ENCODE measurements around the gene IRAK2. TPM values are rescaled to one million over a fixed set of nuclear protein-coding genes. Genes with fewer than 3 reads are reported as not detected.
"Not testable (repeated sequence)": the region's sequence is repeated elsewhere in the genome, so short reads cannot be mapped to it uniquely, and the experiment has no call there.

IRAK2 gene
- total and polyA plus RNA-seq, 2 experiments from 2014 or later, result 2.5 to 3.7 TPM

DNA sequence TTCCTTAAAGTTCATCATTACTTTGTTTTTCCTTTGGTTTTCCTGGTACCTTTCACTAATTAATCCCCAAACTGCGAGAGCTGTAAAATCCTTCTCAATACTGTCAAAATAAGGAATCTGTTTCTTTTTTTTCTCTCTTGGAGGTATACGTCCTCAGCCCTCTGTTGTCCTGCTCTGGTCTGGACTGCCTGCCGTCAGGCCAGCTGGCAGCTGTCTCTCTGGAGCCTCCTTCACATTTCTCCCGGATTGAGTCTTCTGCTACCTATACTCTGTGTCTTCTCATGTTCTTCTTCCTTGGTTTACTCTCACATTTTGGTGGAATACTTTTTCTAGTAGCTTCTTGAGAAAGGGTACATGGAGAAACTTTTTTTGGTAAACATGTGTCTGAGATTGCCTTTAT lies 97.3 kb downstream of the IRAK2 start:
- peaks cover 31% of the 10 kb centered on the region for H4K20me1 ChIP-seq (ENCODE audit: insufficient read depth, poor library complexity, severe bottlenecking)
- 91% methylated on average over 4 of the region's 4 CpGs for WGBS (ENCODE audit: low lambda C conversion rate, missing lambda C conversion rate)
- no peak for DNase-seq (ENCODE audit: low spot score)
- peaks cover 5% of the 10 kb centered on the region for H3K4me1 ChIP-seq (ENCODE audit: insufficient read depth)
- H3K4me3 ChIP-seq, result no peak overlapping the region
- no peaks in the 10 kb centered on the region for H3K27me3 ChIP-seq
- H3K36me3 ChIP-seq (replicated peaks; ENCODE audit: insufficient read depth, low read depth), result peaks cover 4% of the 10 kb centered on the region
- no peak overlapping the region for H3K4me2 ChIP-seq
- H3K9me2 ChIP-seq (replicated peaks; ENCODE audit: insufficient read depth), result no peaks in the 10 kb centered on the region
- no peaks in the 10 kb centered on the region for H3K9me3 ChIP-seq (ENCODE audit: low read depth)
- H2AFZ ChIP-seq, result no peak overlapping the region
- no peak for TF ChIP-seq EZH2phosphoT487 (IDR thresholded peaks at IDR 0.05; ENCODE audit: low read depth, severe bottlenecking, unreplicated experiment)
- TF ChIP-seq, protein P1, sequence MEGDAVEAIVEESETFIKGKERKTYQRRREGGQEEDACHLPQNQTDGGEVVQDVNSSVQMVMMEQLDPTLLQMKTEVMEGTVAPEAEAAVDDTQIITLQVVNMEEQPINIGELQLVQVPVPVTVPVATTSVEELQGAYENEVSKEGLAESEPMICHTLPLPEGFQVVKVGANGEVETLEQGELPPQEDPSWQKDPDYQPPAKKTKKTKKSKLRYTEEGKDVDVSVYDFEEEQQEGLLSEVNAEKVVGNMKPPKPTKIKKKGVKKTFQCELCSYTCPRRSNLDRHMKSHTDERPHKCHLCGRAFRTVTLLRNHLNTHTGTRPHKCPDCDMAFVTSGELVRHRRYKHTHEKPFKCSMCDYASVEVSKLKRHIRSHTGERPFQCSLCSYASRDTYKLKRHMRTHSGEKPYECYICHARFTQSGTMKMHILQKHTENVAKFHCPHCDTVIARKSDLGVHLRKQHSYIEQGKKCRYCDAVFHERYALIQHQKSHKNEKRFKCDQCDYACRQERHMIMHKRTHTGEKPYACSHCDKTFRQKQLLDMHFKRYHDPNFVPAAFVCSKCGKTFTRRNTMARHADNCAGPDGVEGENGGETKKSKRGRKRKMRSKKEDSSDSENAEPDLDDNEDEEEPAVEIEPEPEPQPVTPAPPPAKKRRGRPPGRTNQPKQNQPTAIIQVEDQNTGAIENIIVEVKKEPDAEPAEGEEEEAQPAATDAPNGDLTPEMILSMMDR (IDR thresholded peaks at IDR 0.05; ENCODE audit: poor library complexity), result no peak
- no peak for TF ChIP-seq EZH2 (IDR thresholded peaks at IDR 0.05; ENCODE audit: borderline replicate concordance)
- peaks cover 79% of the 10 kb centered on the region for H3K79me2 ChIP-seq
- no peak overlapping the region for H3K27ac ChIP-seq

DNA sequence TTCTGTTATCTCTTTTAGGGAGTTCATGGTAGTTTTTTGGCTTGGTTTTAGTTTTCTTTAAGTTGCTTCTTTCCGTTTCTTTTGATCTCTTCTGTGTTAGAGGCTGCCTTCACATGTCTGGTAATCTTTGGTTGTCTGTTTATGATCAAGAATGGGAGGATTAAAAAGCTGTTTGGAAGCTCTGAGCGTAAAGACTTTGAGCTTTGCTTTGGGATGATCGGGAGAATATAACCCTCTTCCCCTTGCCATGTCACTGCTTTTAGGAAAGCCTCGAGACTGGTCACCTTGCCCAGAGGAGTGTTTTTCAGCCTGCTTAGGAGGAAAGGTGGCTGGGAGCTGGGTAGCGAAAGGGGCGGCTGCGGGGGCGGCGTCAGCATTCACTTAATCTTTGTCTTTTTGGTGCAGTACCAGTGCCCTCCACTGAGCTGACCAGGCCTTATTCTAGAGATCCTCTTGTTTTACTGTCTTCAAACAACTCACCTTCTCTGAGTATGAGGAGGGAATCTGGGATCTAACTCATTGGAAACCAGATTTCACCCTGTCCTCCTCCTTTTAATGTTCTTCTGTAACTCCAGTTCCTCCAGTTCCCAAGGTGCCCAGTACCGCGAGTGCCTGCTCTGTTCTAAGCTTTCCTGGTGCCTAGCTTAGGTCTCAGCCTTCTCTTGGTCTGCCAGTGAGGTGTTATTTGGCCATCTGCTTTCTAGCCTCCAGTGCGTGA lies 99.1 kb downstream of the IRAK2 start:
- Histone ChIP-seq H3K4me1 (ENCODE audit: insufficient read depth) (peaks cover 5% of the 10 kb centered on the region), H3K79me2 (peaks cover 80% of the 10 kb centered on the region), H3K9me3 (ENCODE audit: low read depth) (no peaks in the 10 kb centered on the region), H3K36me3 (replicated peaks; ENCODE audit: insufficient read depth, low read depth) (peaks cover 4% of the 10 kb centered on the region), H3K4me2 (peak overlapping the region; percentile 67), H2AFZ (peak overlapping the region; percentile 32), H3K9me2 (replicated peaks; ENCODE audit: insufficient read depth) (no peaks in the 10 kb centered on the region), H4K20me1 (ENCODE audit: insufficient read depth, poor library complexity, severe bottlenecking) (peaks cover 25% of the 10 kb centered on the region), H3K4me3 (no peak overlapping the region), H3K27ac (peak overlapping the region; percentile 21), H3K27me3 (no peaks in the 10 kb centered on the region)
- TF ChIP-seq, protein P1 (IDR thresholded peaks at IDR 0.05; ENCODE audit: poor library complexity), result peak; percentile 46
- TF ChIP-seq EZH2phosphoT487 (IDR thresholded peaks at IDR 0.05; ENCODE audit: low read depth, severe bottlenecking, unreplicated experiment), result no peak
- DNase-seq (ENCODE audit: low spot score), result peak; percentile 76
- WGBS (ENCODE audit: low lambda C conversion rate, missing lambda C conversion rate), result 30% methylated on average over 12 of the region's 12 CpGs

DNA sequence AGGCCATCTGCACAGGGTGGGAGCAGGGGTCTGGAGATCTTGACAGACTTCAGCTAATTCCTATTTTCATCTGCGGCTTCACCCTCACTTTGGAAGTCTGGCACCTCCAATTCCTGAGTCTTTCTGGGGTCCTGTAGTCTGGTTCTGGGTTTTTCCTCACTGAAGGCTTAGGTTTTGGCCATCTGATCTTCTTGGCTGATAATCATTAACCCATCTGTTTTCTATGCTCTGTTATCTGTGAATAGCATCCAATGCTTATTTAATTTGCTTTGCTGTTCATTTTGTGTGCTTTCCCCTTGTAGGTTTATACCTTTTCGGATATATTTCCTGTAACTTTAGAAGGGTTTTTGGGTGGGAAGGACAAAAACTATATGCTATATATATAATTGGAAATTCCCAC lies 101.1 kb downstream of the IRAK2 start:
- Histone ChIP-seq H3K36me3 (replicated peaks; ENCODE audit: insufficient read depth, low read depth) (peaks cover under 1% of the 10 kb centered on the region), H3K9me3 (ENCODE audit: low read depth) (no peaks in the 10 kb centered on the region), H3K27ac (no peak overlapping the region), H3K4me3 (no peak overlapping the region), H3K9me2 (replicated peaks; ENCODE audit: insufficient read depth) (no peaks in the 10 kb centered on the region), H3K79me2 (peaks cover 80% of the 10 kb centered on the region), H3K4me1 (ENCODE audit: insufficient read depth) (peaks cover 5% of the 10 kb centered on the region), H3K4me2 (no peak overlapping the region), H4K20me1 (ENCODE audit: insufficient read depth, poor library complexity, severe bottlenecking) (peaks cover 26% of the 10 kb centered on the region), H3K27me3 (no peaks in the 10 kb centered on the region), H2AFZ (no peak overlapping the region)
- WGBS (ENCODE audit: low lambda C conversion rate, missing lambda C conversion rate), result 94% methylated on average over 2 of the region's 2 CpGs
- no peak for TF ChIP-seq EZH2 (IDR thresholded peaks at IDR 0.05; ENCODE audit: borderline replicate concordance)
- DNase-seq (ENCODE audit: low spot score), result no peak

DNA sequence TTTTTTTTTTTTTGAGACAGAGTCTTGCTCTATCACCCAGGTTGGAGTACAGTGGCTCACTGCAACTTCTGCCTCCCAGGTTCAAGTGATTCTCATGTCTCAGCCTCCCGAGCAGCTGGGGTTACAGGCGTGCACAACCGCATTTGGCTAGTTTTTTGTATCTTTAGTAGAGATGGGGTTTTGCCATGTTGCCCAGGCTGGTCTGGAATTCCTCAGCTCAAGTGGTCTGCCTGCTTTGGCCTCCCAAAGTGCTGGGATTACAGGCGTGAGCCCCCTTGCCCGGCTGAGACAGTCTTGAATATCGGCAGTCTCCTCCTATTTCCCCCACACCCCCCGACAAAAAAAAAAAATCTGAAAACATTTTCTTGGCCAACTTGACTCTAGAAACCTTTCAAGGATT lies 102.2 kb downstream of the IRAK2 start:
- 86% methylated on average over 5 of the region's 7 CpGs for WGBS (ENCODE audit: low lambda C conversion rate, missing lambda C conversion rate)
- H3K9me2 ChIP-seq (replicated peaks; ENCODE audit: insufficient read depth); H3K9me3 ChIP-seq (ENCODE audit: low read depth); H3K4me3 ChIP-seq; H2AFZ ChIP-seq; DNase-seq (ENCODE audit: low spot score); H3K27me3 ChIP-seq; H3K4me1 ChIP-seq (ENCODE audit: insufficient read depth); H3K4me2 ChIP-seq; H3K27ac ChIP-seq; H3K36me3 ChIP-seq (replicated peaks; ENCODE audit: insufficient read depth, low read depth): not testable (repeated sequence)
- peaks cover 83% of the 10 kb centered on the region for H3K79me2 ChIP-seq
- peaks cover 22% of the 10 kb centered on the region for H4K20me1 ChIP-seq (ENCODE audit: insufficient read depth, poor library complexity, severe bottlenecking)
